ENCODE data around the gene RHPN2. TPM values are rescaled to one million over a fixed set of nuclear protein-coding genes. Genes with fewer than 3 reads are reported as not detected.
"Not testable (repeated sequence)": the region's sequence is repeated elsewhere in the genome, so short reads cannot be mapped to it uniquely, and the experiment has no call there.

Gene RHPN2
- total and polyA plus RNA-seq, 2 donors from 2014 or later = 13.5 to 50.3 TPM

GRCh38 chr19:33000510-33000909 lies 64.2 kb downstream of the RHPN2 start:
- no peak overlapping the region for H3K27ac ChIP-seq (ENCODE audit: low read depth in 2 of 2, low read length in 2 of 2)
- peaks cover 0 to 11% (median 10%) of the 10 kb centered on the region in 3 donors for H3K4me1 ChIP-seq (ENCODE audit: control insufficient read depth in 2 of 3, insufficient read depth in 2 of 3, low read depth in 1 of 3, low read length in 3 of 3)
- no peak for TF ChIP-seq CTCF (IDR thresholded peaks at IDR 0.05; ENCODE audit: borderline replicate concordance, extremely low read depth, insufficient read depth)
- H3K9me3 ChIP-seq (ENCODE audit: control insufficient read depth in 2 of 3, insufficient read depth in 1 of 3, low read length in 3 of 3) = no peaks in the 10 kb centered on the region
- H3K27me3 ChIP-seq (ENCODE audit: control insufficient read depth, insufficient read depth, low read length) = no peaks in the 10 kb centered on the region
- FAIRE-seq (no peak), DNase-seq (no peak)
- intact Hi-C loops (cut with DNase I) = no loop called here
- no peak overlapping the region for H3K4me3 ChIP-seq (ENCODE audit: low read length in 3 of 3)
- H3K36me3 ChIP-seq (ENCODE audit: control insufficient read depth in 2 of 3, insufficient read depth in 3 of 3, low read length in 3 of 3) = peaks cover 0 to 12% (median 5%) of the 10 kb centered on the region in 3 donors
- H3K9ac ChIP-seq (ENCODE audit: low read length in 3 of 3) = no peak overlapping the region

- no peak for FAIRE-seq
- Histone ChIP-seq H3K9ac (ENCODE audit: low read length in 3 of 3) (no peak overlapping the region), H3K9me3 (ENCODE audit: control insufficient read depth in 2 of 3, insufficient read depth in 1 of 3, low read length in 3 of 3) (no peaks in the 10 kb centered on the region), H3K36me3 (ENCODE audit: control insufficient read depth in 2 of 3, insufficient read depth in 3 of 3, low read length in 3 of 3) (peaks cover 0 to 12% (median 5%) of the 10 kb centered on the region in 3 donors), H3K4me3 (ENCODE audit: low read length in 3 of 3) (no peak overlapping the region), H3K27me3 (ENCODE audit: control insufficient read depth, insufficient read depth, low read length) (no peaks in the 10 kb centered on the region), H3K27ac (ENCODE audit: low read depth in 2 of 2, low read length in 2 of 2) (no peak overlapping the region), H3K4me1 (ENCODE audit: control insufficient read depth in 2 of 3, insufficient read depth in 2 of 3, low read depth in 1 of 3, low read length in 3 of 3) (peaks cover 0 to 11% (median 10%) of the 10 kb centered on the region in 3 donors)
- intact Hi-C loops (cut with DNase I) = no loop called here
- TF ChIP-seq CTCF (IDR thresholded peaks at IDR 0.05; ENCODE audit: borderline replicate concordance, extremely low read depth, insufficient read depth) = no peak
- DNase-seq = no peak
Measured at GRCh38 chr19:32998722-32999121, 66.0 kb downstream of the RHPN2 start.

- no peaks in the 10 kb centered on the region for H3K27me3 ChIP-seq (ENCODE audit: control insufficient read depth, insufficient read depth, low read length)
- H3K4me3 ChIP-seq (ENCODE audit: low read length in 3 of 3) = no peak overlapping the region
- peaks cover 0 to 8% (median 8%) of the 10 kb centered on the region in 3 donors for H3K4me1 ChIP-seq (ENCODE audit: control insufficient read depth in 2 of 3, insufficient read depth in 2 of 3, low read depth in 1 of 3, low read length in 3 of 3)
- no peak for FAIRE-seq
- H3K9ac ChIP-seq (ENCODE audit: low read length in 3 of 3) = no peak overlapping the region
- no peaks in the 10 kb centered on the region for H3K9me3 ChIP-seq (ENCODE audit: control insufficient read depth in 2 of 3, insufficient read depth in 1 of 3, low read length in 3 of 3)
- intact Hi-C loops (cut with DNase I) = no loop called here
- peaks cover 0 to 12% (median 5%) of the 10 kb centered on the region in 3 donors for H3K36me3 ChIP-seq (ENCODE audit: control insufficient read depth in 2 of 3, insufficient read depth in 3 of 3, low read length in 3 of 3)
- no peak overlapping the region for H3K27ac ChIP-seq (ENCODE audit: low read depth in 2 of 2, low read length in 2 of 2)
- DNase-seq = no peak
- no peak for TF ChIP-seq CTCF (IDR thresholded peaks at IDR 0.05; ENCODE audit: borderline replicate concordance, extremely low read depth, insufficient read depth)
Measured at GRCh38 chr19:32997716-32998355, 66.9 kb downstream of the RHPN2 start.

GRCh38 chr19:32997061-32997464 lies 67.6 kb downstream of the RHPN2 start:
- intact Hi-C loops (cut with DNase I); H3K9ac ChIP-seq (ENCODE audit: low read length in 3 of 3); DNase-seq; H3K27ac ChIP-seq (ENCODE audit: low read depth in 2 of 2, low read length in 2 of 2); H3K4me1 ChIP-seq (ENCODE audit: control insufficient read depth in 2 of 3, insufficient read depth in 2 of 3, low read depth in 1 of 3, low read length in 3 of 3); H3K4me3 ChIP-seq (ENCODE audit: low read length in 3 of 3); H3K27me3 ChIP-seq (ENCODE audit: control insufficient read depth, insufficient read depth, low read length); H3K9me3 ChIP-seq (ENCODE audit: control insufficient read depth in 2 of 3, insufficient read depth in 1 of 3, low read length in 3 of 3); FAIRE-seq: not testable (repeated sequence)
- H3K36me3 ChIP-seq (ENCODE audit: control insufficient read depth in 2 of 3, insufficient read depth in 3 of 3, low read length in 3 of 3) = peaks cover 0 to 12% (median 5%) of the 10 kb centered on the region in 3 donors

- H3K9ac ChIP-seq (ENCODE audit: low read length in 3 of 3); intact Hi-C loops (cut with DNase I); H3K27ac ChIP-seq (ENCODE audit: low read depth in 2 of 2, low read length in 2 of 2); H3K4me1 ChIP-seq (ENCODE audit: control insufficient read depth in 2 of 3, insufficient read depth in 2 of 3, low read depth in 1 of 3, low read length in 3 of 3); H3K4me3 ChIP-seq (ENCODE audit: low read length in 3 of 3); H3K9me3 ChIP-seq (ENCODE audit: control insufficient read depth in 2 of 3, insufficient read depth in 1 of 3, low read length in 3 of 3); FAIRE-seq; H3K27me3 ChIP-seq (ENCODE audit: control insufficient read depth, insufficient read depth, low read length); DNase-seq: not testable (repeated sequence)
- peaks cover 0 to 12% (median 8%) of the 10 kb centered on the region in 3 donors for H3K36me3 ChIP-seq (ENCODE audit: control insufficient read depth in 2 of 3, insufficient read depth in 3 of 3, low read length in 3 of 3)
Measured at GRCh38 chr19:32995966-32996365, 68.7 kb downstream of the RHPN2 start.
